ENCODE data around the gene VSNL1. TPM values are rescaled to one million over a fixed set of nuclear protein-coding genes. Genes with fewer than 3 reads are reported as not detected.
A peak's percentile ranks its signal among the peaks of the same experiment; 100 is the strongest.
"Not testable (repeated sequence)": the region's sequence is repeated elsewhere in the genome, so short reads cannot be mapped to it uniquely, and the experiment has no call there.

Gene VSNL1
- total and polyA plus RNA-seq, 2 experiments from 2014 or later = 0.70 to 1.8 TPM

DNA sequence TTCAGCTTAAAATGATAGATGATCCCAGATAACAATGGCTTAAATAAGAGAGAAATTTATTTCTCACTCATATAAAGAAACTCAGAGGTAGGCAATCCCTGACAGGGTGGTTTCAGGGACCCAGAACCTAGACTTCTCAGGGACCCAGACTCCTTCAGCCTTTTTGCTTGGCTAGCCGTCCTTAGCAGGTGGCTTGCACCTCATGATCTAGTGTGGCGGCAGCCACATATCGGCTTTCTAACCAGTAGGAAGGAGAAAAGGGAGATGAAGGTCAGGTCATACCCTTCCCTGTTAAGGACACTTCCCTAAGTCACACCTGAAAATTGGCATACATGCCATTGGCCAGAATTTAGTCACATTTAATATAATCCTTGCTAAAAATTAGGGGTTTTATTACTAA is 18.4 kb downstream of the VSNL1 start:
- H4K20me1 ChIP-seq (ENCODE audit: insufficient read depth) = no peaks in the 10 kb centered on the region
- no peak overlapping the region for H3K4me3 ChIP-seq
- no peak for DNase-seq
- in situ Hi-C loops (cut with MboI) = no loop called here
- no peaks in the 10 kb centered on the region for H3K9me2 ChIP-seq (ENCODE audit: insufficient read depth)
- no peak overlapping the region for H2AFZ ChIP-seq
- no peaks in the 10 kb centered on the region for H3K36me3 ChIP-seq (ENCODE audit: low read depth)
- H3K27me3 ChIP-seq (replicated peaks; ENCODE audit: insufficient read depth) = peaks cover 14% of the 10 kb centered on the region; the same call in 1 of the 2 replicates
- H3K79me2 ChIP-seq (ENCODE audit: insufficient read depth) = no peaks in the 10 kb centered on the region
- no peak for TF ChIP-seq EZH2 (IDR thresholded peaks at IDR 0.05; ENCODE audit: insufficient read depth, poor library complexity, severe bottlenecking)
- no peak for TF ChIP-seq EZH2phosphoT487 (IDR thresholded peaks at IDR 0.05; ENCODE audit: insufficient read depth, low read depth)
- H3K4me2 ChIP-seq (ENCODE audit: unreplicated experiment) = no peak overlapping the region
- no peaks in the 10 kb centered on the region for H3K4me1 ChIP-seq (ENCODE audit: insufficient read depth)
- no peak overlapping the region for H3K9ac ChIP-seq
- H3F3A ChIP-seq (ENCODE audit: insufficient read depth) = no peaks in the 10 kb centered on the region
- WGBS, 2 experiments (ENCODE audit: low coverage in 1 of 2, low lambda C conversion rate in 2 of 2, missing lambda C conversion rate in 2 of 2) = 80 to 82% methylated on average over 3 of the region's 3 CpGs
- no peak overlapping the region for H3K27ac ChIP-seq
- H3K9me3 ChIP-seq (ENCODE audit: low read depth) = no peaks in the 10 kb centered on the region

DNA sequence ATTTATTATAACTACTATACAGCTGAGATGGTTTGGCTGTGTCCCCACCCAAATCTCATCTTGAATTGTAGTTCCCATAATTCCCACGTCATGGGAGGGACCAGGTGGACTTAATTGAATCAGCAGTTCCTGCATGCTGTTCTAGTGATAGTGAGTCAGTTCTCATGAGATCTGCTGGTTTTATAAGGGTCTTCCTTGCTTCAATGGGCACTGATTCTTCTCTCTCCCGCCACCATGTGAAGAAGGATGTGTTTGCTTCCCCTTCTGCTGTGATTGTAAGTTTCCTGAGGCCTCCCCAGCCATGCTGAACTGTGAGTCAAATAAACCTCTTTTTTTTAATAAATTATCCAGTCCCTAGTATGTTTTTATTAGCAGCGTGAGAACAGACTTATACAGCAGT is 25.2 kb downstream of the VSNL1 start:
- H3K9ac ChIP-seq; H3K4me3 ChIP-seq; H4K20me1 ChIP-seq (ENCODE audit: insufficient read depth); H3K9me3 ChIP-seq (ENCODE audit: low read depth); H3K79me2 ChIP-seq (ENCODE audit: insufficient read depth); DNase-seq; in situ Hi-C loops (cut with MboI); H3K4me1 ChIP-seq (ENCODE audit: insufficient read depth); H2AFZ ChIP-seq; H3K36me3 ChIP-seq (ENCODE audit: low read depth); H3K9me2 ChIP-seq (ENCODE audit: insufficient read depth); H3K27ac ChIP-seq; H3F3A ChIP-seq (ENCODE audit: insufficient read depth); H3K4me2 ChIP-seq (ENCODE audit: unreplicated experiment): not testable (repeated sequence)
- WGBS, 2 experiments (ENCODE audit: low coverage in 1 of 2, low lambda C conversion rate in 2 of 2, missing lambda C conversion rate in 2 of 2) = 63 to 74% methylated on average over 3 of the region's 3 CpGs
- 0 out of 2 replicates have a peak, but pooled peaks cover 10% of the 10 kb centered on the region for H3K27me3 ChIP-seq (replicated peaks; ENCODE audit: insufficient read depth)

DNA sequence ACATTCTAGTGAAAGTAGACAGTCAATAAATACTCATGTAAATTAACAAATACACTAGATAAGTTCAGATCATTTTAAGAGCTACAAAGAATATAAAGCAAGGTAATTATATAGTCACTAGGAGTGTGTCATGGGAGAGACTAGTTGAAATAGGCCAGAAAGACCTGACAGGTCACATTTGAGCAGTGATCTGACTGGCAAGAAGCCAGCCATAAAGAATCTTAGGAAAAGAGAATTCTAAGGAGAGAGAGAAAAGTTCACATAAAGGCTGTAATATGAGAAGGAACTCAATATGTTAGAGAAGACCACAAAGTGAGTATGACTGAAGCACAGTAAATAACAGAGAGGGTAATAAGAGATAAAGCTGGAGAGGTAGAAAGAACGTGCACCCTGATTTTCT is 31.2 kb downstream of the VSNL1 start:
- no peaks in the 10 kb centered on the region for H3K27me3 ChIP-seq (replicated peaks; ENCODE audit: insufficient read depth)
- no peak overlapping the region for H3K4me2 ChIP-seq (ENCODE audit: unreplicated experiment)
- no peaks in the 10 kb centered on the region for H4K20me1 ChIP-seq (ENCODE audit: insufficient read depth)
- no peaks in the 10 kb centered on the region for H3K36me3 ChIP-seq (ENCODE audit: low read depth)
- in situ Hi-C loops (cut with MboI) = no loop called here
- H3K9me2 ChIP-seq (ENCODE audit: insufficient read depth) = no peaks in the 10 kb centered on the region
- no peaks in the 10 kb centered on the region for H3K79me2 ChIP-seq (ENCODE audit: insufficient read depth)
- H2AFZ ChIP-seq = no peak overlapping the region
- no peak overlapping the region for H3K27ac ChIP-seq
- peaks cover 8% of the 10 kb centered on the region; the same call in 1 of the 2 replicates for H3F3A ChIP-seq (ENCODE audit: insufficient read depth)
- DNase-seq = no peak
- no peak overlapping the region for H3K4me3 ChIP-seq
- TF ChIP-seq EZH2 (IDR thresholded peaks at IDR 0.05; ENCODE audit: insufficient read depth, poor library complexity, severe bottlenecking) = no peak
- no peak for TF ChIP-seq EZH2phosphoT487 (IDR thresholded peaks at IDR 0.05; ENCODE audit: insufficient read depth, low read depth)
- no peaks in the 10 kb centered on the region for H3K9me3 ChIP-seq (ENCODE audit: low read depth)
- H3K9ac ChIP-seq = no peak overlapping the region
- 80 to 83% methylated on average over 1 of the region's 1 CpG for WGBS, 2 experiments (ENCODE audit: low coverage in 1 of 2, low lambda C conversion rate in 2 of 2, missing lambda C conversion rate in 2 of 2)
- H3K4me1 ChIP-seq (ENCODE audit: insufficient read depth) = peaks cover 11% of the 10 kb centered on the region

DNA sequence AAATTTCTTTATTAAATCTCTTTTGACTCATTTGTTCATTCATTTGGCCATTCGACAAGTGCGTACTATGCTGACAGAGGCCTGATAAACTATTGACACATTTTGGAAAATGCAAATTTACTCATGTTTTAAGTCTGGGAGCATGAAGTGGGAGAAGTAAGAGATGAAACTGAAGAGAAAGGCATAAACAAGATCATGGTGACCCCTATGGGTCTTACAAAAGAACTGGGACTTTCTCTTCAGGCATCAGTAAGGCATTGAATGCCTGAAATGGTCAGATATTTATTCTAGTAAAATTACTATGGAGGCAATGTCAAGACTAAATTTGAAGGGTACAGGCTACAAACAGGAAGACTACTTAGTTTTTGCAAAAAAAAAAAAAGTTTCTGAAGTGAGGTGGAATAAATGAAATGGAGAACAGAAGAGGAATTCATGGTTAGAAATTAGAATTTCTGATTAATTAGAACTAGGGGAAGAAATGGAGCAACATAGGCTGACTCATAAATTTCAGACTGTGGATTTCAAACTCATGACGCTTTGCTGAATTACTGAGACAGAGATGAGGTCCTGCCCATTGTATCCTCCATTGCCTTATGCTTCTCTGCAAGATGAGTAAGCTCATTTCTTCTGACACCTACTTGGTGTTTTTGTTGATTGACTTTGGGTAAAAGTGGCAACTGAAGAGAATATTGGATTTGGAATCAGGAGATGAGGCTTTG is 32.7 kb downstream of the VSNL1 start:
- Histone ChIP-seq H3K9me3 (ENCODE audit: low read depth) (no peaks in the 10 kb centered on the region), H3K36me3 (ENCODE audit: low read depth) (no peaks in the 10 kb centered on the region), H3K4me1 (ENCODE audit: insufficient read depth) (peaks cover 11% of the 10 kb centered on the region), H3K27ac (no peak overlapping the region), H2AFZ (no peak overlapping the region), H3K4me3 (no peak overlapping the region), H3K9ac (no peak overlapping the region), H3K27me3 (replicated peaks; ENCODE audit: insufficient read depth) (no peaks in the 10 kb centered on the region), H3K4me2 (ENCODE audit: unreplicated experiment) (no peak overlapping the region), H3K79me2 (ENCODE audit: insufficient read depth) (no peaks in the 10 kb centered on the region), H3F3A (ENCODE audit: insufficient read depth) (peaks cover 8% of the 10 kb centered on the region; the same call in 1 of the 2 replicates), H4K20me1 (ENCODE audit: insufficient read depth) (no peaks in the 10 kb centered on the region), H3K9me2 (ENCODE audit: insufficient read depth) (no peaks in the 10 kb centered on the region)
- TF ChIP-seq EZH2 (IDR thresholded peaks at IDR 0.05; ENCODE audit: insufficient read depth, poor library complexity, severe bottlenecking) (no peak), EZH2phosphoT487 (IDR thresholded peaks at IDR 0.05; ENCODE audit: insufficient read depth, low read depth) (no peak)
- peak; percentile 75 for DNase-seq
- 67 to 70% methylated on average over 3 of the region's 3 CpGs for WGBS, 2 experiments (ENCODE audit: low coverage in 1 of 2, low lambda C conversion rate in 2 of 2, missing lambda C conversion rate in 2 of 2)
- in situ Hi-C loops (cut with MboI) = no loop called here

Measured in GM23248 (cell line).